ENCODE measurements around the gene HOXA3. TPM values are rescaled to one million over a fixed set of nuclear protein-coding genes. Genes with fewer than 3 reads are reported as not detected.

HOXA3 gene
- total RNA-seq, 1 donor, result 3.5 TPM

DNA sequence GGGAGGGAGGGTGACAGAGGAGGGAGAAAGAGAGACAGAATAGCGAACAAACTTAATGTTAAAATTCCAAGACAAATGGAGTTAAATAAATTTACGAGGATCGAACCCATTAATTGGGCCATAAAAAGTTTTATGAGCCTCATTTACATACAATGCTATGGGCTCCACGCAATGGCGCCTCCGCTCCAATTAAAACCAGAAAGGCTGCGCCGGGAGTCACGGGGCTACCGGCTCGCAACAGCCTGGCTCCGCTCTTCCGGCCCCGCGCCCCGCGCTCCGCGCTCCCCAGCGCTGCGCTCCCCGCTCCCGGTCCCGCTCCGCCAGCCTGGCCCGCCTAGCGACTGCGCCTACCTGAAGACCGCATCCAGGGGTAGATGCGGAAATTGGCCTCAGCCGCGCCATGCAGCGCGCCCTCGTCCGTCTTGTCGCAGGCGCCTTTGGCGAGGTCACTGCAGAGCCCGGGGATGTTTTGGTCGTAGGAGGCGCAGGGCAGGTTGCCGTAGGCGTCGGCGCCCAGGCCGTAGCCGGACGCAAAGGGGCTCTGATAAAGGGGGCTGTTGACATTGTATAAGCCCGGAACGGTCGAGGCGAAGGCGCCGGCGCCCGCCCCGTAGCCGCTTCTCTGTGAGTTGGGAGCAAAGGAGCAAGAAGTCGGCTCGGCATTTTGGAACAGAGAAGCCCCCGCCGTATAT, 3.6 kb upstream of the HOXA3 start:
- no peak overlapping the region for H3K4me3 ChIP-seq (ENCODE audit: low read depth, low read length)
- DNase-seq (ENCODE audit: low read depth), result no peak
- TF ChIP-seq, protein P1, sequence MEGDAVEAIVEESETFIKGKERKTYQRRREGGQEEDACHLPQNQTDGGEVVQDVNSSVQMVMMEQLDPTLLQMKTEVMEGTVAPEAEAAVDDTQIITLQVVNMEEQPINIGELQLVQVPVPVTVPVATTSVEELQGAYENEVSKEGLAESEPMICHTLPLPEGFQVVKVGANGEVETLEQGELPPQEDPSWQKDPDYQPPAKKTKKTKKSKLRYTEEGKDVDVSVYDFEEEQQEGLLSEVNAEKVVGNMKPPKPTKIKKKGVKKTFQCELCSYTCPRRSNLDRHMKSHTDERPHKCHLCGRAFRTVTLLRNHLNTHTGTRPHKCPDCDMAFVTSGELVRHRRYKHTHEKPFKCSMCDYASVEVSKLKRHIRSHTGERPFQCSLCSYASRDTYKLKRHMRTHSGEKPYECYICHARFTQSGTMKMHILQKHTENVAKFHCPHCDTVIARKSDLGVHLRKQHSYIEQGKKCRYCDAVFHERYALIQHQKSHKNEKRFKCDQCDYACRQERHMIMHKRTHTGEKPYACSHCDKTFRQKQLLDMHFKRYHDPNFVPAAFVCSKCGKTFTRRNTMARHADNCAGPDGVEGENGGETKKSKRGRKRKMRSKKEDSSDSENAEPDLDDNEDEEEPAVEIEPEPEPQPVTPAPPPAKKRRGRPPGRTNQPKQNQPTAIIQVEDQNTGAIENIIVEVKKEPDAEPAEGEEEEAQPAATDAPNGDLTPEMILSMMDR (IDR thresholded peaks at IDR 0.05; ENCODE audit: insufficient read depth, low read length), result no peak

DNA sequence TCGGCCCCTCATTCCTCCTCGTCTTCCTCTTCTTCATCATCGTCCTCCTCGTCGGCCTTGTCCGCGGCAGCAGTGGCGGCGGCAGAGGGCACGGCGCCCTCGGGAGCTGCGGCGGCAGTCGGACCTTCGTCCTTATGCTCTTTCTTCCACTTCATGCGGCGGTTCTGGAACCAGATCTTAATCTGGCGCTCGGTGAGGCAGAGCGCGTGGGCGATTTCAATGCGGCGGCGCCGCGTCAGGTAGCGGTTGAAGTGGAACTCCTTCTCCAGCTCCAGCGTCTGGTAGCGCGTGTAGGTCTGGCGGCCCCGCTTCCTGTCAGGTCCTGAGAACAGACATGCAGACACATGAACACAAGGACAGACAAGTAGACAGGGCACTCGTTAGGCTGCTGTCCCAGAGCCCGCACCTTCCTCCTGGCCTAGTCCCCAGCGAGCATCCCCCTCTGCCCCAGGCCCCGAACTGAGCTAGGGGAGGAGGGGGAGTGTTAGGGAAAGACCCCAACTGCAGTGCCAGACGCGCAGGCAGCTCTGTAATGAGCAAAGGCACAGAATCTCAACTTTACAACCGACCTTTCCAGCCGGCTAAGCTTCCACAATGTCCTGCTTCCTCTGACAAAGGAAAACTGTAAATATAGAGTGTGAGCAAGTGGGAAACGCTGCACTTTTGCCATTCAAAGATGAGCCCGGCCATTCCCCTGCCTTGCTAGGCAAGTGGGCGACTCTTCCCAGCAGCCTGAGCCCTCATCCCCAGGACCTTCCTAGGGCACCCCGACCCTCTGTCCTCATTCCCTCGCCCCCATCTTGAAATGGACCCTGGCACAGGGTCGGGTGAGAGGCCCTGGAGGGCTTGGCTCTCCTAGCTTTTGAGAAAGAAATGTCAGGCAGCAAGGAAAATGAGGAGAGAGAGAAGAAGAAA, 2.8 kb upstream of the HOXA3 start:
- TF ChIP-seq, protein P1 (IDR thresholded peaks at IDR 0.05; ENCODE audit: insufficient read depth, low read length), result no peak
- DNase-seq (ENCODE audit: low read depth), result no peak

DNA sequence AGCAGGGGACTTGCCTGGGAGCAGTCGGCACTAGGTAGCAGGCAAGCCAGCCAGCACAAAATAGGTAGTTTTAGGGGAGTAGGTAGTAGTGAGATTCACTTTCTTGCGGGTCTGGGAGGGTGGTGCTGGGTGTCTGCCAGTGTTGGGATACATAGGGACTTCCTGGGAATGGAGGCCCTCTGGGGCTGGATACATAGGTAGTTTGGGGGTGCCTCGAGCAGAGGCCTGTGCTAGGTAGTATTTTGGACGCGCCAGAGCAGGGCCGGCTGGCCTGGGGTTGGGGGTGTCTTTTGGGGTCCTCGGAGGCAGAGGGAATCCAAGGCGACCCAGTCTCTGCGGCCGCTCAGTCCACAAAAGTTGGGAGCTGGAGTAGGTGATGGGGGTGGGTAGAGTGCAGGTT, 2.0 kb upstream of the HOXA3 start:
- H3K4me3 ChIP-seq (ENCODE audit: low read depth, low read length), result no peak overlapping the region
- TF ChIP-seq, protein P1 (IDR thresholded peaks at IDR 0.05; ENCODE audit: insufficient read depth, low read length), result no peak

More for the DNA sequence above, 2.8 kb upstream of the HOXA3 start:
- no peak overlapping the region for H3K4me3 ChIP-seq (ENCODE audit: low read depth, low read length)

DNA sequence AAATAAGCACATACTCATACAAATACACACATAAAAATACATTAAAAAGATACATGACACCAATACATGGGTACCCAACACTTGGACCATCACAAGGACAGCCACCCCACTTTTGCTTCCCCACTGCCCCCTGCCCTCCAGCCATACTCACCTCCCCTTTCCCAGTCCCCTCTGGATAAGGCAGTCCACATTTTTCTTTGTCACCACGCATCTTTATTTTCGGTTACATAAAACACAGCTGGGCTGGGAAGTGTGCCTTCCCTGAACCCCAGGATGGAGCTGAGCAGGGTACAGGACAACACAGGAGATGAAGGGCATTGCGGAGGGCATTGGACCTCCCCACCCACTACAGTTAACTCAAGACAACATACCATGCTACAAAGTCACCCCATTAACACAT, 1.1 kb upstream of the HOXA3 start:
- TF ChIP-seq, protein P1 (IDR thresholded peaks at IDR 0.05; ENCODE audit: insufficient read depth, low read length), result no peak
- H3K4me3 ChIP-seq (ENCODE audit: low read depth, low read length), result no peak overlapping the region
- no peak for DNase-seq (ENCODE audit: low read depth)

More for the DNA sequence above, 2.0 kb upstream of the HOXA3 start:
- no peak for DNase-seq (ENCODE audit: low read depth)

DNA sequence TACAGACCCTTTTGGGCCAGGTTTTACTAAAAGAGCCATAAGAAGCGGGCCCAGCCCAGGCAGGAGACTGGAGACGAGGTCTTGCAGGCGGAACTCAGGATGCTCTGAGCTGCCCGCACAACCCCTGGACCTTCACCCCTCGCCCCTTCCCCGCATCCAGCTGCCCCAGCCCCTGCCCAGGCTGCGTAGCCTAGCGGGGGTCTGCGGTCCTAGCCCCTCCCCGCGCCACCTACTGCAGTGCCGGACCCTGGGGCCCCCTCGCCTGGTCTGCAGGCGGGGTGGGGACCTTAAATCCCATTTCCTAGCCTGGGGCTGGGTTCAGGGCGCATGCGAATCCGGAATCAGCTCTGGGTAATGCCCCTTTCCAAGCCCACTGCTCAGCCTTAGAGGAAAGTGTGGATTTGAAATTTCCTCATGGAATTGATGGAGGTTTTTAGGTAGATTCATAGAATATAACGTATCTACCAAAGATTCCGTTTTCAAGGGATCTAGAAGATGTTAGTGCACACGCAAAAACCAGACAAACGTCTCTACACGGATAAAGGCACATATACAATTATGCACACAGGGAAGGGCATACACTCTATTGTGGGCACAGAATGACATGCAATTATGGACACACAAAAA, 546 bp upstream of the HOXA3 start:
- TF ChIP-seq, protein P1 (IDR thresholded peaks at IDR 0.05; ENCODE audit: insufficient read depth, low read length), result no peak
- H3K4me3 ChIP-seq (ENCODE audit: low read depth, low read length), result no peak overlapping the region
- DNase-seq (ENCODE audit: low read depth), result no peak

DNA sequence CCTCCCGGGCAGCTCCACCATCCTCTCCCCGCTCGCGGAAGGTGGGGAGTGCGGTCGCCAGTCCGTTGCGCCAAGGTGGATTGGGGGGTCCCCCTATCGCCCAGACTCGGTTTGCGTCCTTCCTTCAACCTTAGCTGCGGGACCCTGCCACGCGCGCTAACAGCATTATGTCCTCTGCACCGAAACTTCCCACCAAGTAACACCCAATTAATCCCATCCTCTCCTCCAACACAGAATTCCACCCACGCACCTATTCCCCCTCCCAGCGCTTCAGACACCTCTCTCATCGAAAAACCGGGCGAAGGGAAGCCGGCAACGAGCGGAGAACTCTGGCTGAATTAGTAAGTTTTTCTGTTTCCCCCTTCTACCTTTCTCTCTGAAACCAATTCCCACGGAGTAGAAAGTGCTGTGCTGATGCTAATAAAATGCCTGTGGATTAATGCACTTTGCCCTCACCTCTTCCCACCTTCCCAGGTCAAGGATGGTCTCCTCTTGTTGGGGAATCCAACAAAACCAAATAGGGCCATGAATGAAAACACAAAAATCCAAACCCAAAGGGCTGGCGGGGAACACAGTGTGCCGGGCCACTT, 947 bp downstream of the HOXA3 start:
- H3K4me3 ChIP-seq (ENCODE audit: low read depth, low read length), result peak overlapping the region; percentile 49
- TF ChIP-seq, protein P1 (IDR thresholded peaks at IDR 0.05; ENCODE audit: insufficient read depth, low read length), result no peak
- no peak for DNase-seq (ENCODE audit: low read depth)

Measured in fibroblast of the aortic adventitia (primary cell).